GM20000 (cell line): Measurements from ENCODE around the gene ULBP2.
"Not testable (repeated sequence)": the region's sequence is repeated elsewhere in the genome, so short reads cannot be mapped to it uniquely, and the experiment has no call there.

Experiments
- DNase-seq: peaks from one replicate; pipeline ENCODE4 v3.0.0; 2012; ENCODE audit warnings: low spot score
- TF ChIP-seq, protein P1 (sequence below): IDR thresholded peaks from 2 replicates; pipeline ENCODE4 v1.5.1; 2012; ENCODE audit warnings: mild to moderate bottlenecking, control low read depth; ENCODE audit errors: extremely low read depth, missing control alignments

The ULBP2 gene

DNA sequence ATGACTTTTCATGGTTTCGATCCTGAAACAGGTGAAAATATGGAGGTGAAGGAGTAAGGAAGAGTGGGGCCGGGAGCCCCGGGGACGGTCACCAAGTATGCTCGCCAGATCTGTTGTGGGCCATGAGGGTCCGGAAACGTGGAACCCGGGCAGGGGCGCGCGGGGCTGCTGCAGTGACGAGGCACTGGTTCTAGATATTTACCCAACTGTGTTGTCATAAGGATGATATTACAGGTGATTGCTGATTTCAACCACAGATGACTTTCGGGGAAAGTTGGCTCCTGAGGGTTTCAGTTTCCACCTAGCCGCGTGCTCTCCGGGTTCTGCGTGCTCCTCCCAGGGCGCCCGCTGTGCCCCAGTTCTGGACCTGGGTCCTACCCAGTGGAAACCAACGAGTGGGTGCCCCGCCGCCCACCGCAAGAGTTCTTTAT, 31.1 kb upstream of the ULBP2 start:
- TF ChIP-seq, protein P1, sequence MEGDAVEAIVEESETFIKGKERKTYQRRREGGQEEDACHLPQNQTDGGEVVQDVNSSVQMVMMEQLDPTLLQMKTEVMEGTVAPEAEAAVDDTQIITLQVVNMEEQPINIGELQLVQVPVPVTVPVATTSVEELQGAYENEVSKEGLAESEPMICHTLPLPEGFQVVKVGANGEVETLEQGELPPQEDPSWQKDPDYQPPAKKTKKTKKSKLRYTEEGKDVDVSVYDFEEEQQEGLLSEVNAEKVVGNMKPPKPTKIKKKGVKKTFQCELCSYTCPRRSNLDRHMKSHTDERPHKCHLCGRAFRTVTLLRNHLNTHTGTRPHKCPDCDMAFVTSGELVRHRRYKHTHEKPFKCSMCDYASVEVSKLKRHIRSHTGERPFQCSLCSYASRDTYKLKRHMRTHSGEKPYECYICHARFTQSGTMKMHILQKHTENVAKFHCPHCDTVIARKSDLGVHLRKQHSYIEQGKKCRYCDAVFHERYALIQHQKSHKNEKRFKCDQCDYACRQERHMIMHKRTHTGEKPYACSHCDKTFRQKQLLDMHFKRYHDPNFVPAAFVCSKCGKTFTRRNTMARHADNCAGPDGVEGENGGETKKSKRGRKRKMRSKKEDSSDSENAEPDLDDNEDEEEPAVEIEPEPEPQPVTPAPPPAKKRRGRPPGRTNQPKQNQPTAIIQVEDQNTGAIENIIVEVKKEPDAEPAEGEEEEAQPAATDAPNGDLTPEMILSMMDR: no peak
- DNase-seq: no peak

DNA sequence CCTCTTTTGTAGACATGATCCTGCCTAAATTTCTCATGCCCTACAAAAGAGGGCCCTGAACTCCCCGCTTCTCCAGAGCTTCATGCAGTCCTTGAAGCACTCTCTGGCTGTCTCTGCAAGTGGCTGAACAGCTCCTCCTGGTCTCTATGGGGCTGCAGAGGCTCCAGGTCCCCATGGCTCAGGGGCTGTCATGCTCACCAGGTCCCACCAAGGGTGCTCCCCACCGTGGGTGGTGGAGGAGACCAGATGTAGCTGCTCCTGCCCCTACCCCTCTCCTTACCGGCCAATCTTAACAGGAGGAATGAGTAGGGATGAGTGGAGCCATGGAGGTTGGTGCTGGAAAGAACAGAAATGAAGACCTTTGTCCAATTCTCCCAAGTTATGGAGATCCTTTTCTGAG, 29.1 kb upstream of the ULBP2 start:
- DNase-seq: not testable (repeated sequence)

DNA sequence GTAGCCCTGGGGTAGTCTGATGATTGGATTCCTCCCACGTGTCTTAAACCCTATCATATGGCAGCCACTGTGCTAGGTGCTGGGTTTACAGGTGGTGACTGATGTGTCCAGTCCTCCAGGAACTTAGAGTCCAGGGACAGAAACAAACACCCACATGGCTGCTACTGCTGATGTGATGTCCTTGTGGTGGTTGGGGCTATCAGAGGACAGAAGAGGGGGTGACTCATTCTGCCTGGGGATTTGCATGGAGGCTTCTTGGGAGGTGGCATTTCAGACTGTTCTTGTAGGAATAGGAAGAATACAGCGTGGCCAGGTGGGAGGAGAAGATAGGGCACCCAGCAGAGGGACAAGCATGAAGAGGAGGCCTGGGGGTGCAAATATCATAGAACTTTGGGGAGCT, 28.7 kb upstream of the ULBP2 start:
- TF ChIP-seq, protein P1: no peak
- DNase-seq: no peak

DNA sequence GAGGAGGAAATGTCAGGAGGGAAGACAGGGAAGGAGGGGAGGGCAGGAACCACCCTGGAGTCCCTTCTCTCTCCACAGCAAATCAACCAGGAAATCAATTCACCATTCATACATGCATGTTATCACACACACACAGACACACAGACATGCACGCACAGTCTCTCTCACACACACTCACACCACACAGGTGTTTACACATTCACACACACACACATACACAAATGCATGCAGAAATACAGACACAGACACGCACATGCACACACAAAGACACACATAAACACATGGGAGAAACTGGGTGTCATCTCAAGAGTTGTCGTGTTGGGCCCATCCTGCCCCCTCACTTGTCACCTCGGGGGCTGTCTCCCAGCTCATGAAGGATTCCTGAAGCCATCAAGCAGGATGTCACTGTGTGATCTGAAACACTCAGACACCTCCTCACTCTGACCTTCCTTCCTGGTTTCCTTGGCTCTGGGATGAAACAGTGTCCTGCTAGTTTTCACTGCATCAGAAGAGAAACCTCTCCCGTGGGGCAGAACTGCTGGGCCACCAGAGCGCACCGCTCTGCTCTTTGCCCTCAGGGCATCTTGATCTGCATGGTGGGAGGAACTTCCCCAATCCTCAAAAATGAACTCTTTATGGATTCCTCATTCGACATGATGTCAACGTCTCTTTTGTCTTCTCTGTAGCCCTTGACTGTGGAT, 28.1 kb upstream of the ULBP2 start:
- TF ChIP-seq, protein P1: no peak
- no peak for DNase-seq

DNA sequence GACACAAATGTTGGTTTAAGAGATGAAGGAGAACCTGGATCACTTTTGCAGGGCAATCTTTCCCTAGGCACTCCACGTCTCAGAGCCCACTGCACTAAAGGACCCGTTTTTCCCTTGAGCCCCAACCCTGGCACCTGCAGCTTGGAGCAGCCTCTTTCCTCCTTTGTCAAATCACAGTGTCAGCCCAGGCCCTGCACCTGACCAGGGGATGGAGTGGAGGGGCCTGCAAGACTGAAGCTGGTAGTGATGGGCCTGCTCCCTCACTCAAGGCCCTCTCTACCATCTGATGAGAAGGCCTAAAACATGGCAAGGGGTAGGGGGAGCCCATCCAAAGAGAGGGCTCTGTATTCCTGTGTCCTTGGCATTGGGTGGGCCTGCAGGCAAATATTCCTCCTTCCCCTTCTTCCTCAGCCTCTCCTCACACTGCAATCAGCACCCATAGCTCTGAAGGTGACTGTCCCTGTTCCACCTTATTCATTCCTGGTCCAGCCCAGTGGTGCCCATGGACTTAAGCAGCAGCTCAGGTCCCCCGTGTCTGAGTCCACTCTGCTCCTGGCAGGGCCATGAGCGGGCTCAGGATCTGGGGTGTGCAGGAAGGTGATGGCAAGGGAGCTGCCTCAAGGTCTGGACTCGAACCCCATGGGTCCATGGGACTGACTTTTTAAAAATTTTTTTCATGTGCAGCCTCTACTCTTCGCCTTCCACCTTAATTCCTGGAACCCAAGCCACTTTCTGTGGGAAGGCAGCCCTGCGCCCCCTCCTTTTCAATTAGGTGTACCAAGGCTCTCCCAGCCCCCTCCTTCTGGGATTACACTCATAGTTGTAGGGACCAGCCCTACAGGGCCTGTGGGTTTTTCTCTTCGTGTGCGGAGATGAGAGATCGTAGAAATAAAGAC, 25.6 kb upstream of the ULBP2 start:
- DNase-seq: no peak
- TF ChIP-seq, protein P1: no peak

DNA sequence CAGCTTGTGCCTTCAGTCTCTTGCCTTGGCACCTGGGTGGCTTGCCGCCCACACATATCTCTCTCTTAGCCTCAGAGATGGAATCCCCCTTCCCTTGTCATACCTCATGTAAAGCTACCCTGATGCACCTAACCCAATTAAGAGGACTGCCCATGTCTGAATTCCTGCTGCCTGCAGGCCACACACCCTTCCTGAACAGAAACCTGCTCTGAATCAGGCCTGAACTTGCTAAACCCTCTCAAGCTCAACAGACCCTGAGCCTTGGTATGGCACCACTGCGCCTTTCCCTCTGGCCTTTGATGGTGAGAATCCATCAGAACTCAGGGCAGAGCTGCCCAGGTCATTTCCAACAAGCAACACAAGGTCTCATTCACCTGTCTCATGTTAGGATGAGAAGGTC, 24.1 kb upstream of the ULBP2 start:
- TF ChIP-seq, protein P1: no peak
- no peak for DNase-seq

DNA sequence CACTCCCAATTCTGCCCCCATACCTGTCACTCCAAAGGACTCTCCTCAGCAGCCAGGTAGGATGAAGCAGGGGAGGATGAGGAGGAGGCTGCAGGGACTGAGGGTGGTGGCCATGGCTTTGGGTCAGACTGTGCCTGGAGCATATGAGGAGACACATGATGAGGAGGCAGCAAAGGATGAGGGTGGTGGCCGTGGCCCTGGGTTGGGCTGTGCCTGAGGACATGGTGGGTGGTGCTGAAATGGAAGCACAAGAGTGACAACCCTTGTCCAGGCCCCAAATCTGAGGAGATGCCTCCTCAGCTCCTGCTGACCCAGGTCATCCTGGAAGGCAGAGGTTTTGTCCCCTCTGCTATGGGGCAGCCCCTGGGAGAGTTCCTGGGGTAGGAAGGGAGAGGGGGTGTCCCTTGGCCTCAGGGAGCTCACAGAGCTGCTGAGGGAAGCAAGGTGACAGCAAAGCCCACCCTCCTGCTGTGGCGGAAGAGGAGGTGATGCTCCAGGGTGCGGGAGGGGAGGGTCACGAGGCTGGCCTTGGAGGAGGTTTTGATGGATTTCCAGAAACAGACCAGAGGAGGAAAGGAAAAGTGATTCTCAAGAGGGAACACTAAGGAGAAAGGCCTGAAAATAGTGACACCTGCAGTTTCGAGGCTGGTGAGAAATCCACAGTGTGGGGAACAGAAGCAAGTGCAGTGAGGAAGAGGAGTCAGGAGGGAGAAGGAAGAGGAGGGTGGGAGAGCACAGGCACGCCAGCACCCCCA, 23.5 kb upstream of the ULBP2 start:
- DNase-seq: no peak
- TF ChIP-seq, protein P1: no peak

DNA sequence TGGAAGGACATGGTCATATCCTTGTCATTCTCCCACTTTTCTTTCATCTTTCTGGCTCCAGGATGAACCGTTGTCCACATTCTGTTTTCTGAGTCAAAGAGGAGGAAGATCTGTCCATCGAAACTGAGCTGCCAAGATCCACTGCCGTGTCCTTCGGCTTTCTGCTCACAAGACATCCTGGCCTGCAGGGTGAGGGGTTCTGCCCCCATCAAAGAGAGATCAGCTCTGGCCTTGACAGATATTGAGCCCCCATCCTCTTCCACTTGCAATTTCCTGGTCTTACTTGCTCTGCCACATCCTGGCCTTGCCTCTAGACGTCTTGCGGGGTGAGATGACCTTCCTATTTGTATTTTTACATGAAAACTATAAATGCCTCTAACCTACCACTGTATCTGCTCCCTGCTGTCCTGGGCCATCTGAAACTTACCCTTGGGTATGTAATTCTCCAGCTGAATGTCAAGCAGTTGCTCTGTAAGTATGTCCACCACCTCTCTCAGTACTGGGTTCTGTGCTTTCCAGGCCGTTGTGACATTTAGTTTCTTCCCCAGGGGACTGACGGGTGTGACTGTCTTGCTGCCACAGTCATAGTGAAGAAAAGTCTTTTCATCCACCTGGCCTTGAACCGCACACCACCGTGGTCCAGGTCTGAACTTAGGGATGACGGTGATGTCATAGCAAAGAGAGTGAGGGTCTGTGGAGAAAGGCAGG, 22.5 kb upstream of the ULBP2 start:
- not testable (repeated sequence) for DNase-seq
